Gastrocnemius medialis (tissue), 4 donors: ENCODE results near the gene MRPL42.

ENCODE experiments used
- POLR2A ChIP-seq, 2 donors: fragments of 450-650 bp; IDR thresholded peaks; one replicate each; pipeline ENCODE4 v1.6.1; 2017; ENCODE audit warnings: antibody characterized with exemption in 2 of 2, mild to moderate bottlenecking in 2 of 2, moderate library complexity in 2 of 2
- TF ChIP-seq, protein P1 (sequence below), 5 experiments: fragments of 450-650 bp in 3 of 5; fragments of 200-600 bp in 2 of 5; sonication (generic) in 2 of 5; IDR thresholded peaks in 4 of 5; conservative IDR thresholded peaks in 1 of 5; 1 replicate in 4 of 5; 2 replicates in 1 of 5; pipeline ENCODE4 v1.5.1; 2016 to 2019; ENCODE audit warnings: antibody characterized with exemption in 5 of 5, mild to moderate bottlenecking in 3 of 5, moderate library complexity in 3 of 5

DNA sequence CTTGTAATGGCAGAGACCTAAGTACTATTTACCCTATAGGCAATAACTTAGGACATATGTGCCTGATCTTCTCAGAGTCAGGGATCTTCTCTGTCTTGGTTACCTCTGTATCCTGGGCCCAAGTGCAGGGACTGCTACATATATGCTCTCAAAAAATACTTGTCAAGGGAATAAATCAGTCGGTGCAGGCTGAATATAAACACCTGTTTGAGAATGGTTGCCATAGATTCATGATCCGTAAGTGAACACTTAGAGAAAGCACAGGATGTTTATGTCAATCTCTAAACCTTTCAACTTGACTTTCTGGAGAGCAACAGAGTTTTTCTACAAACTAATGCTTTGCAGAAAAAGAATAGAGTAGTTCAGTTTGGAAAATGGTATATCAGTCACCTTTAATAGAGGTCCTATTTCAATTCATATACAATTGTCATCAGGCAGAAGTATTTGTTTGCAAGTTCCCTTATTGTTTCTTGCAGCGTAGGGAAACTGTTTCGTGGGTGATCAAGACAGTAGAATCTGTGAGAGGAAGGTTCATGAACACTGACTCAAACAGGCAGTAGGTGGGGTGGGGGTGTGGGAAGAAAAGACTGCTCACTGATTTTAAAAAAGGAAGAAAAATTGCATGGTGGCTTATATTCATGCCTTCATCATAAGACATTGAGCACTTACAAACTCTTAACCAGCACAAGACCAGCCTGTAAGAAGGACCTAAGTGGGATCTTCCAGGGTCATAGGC lies 19.6 kb upstream of the MRPL42 start:
- TF ChIP-seq, protein P1, sequence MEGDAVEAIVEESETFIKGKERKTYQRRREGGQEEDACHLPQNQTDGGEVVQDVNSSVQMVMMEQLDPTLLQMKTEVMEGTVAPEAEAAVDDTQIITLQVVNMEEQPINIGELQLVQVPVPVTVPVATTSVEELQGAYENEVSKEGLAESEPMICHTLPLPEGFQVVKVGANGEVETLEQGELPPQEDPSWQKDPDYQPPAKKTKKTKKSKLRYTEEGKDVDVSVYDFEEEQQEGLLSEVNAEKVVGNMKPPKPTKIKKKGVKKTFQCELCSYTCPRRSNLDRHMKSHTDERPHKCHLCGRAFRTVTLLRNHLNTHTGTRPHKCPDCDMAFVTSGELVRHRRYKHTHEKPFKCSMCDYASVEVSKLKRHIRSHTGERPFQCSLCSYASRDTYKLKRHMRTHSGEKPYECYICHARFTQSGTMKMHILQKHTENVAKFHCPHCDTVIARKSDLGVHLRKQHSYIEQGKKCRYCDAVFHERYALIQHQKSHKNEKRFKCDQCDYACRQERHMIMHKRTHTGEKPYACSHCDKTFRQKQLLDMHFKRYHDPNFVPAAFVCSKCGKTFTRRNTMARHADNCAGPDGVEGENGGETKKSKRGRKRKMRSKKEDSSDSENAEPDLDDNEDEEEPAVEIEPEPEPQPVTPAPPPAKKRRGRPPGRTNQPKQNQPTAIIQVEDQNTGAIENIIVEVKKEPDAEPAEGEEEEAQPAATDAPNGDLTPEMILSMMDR (IDR thresholded peaks at IDR 0.05 in 4 of 5, conservative IDR thresholded peaks at IDR 0.05 in 1 of 5), result no peak
- TF ChIP-seq POLR2A (IDR thresholded peaks at IDR 0.05), result no peak
